ENCODE data around the gene ITGB7. TPM values are rescaled to one million over a fixed set of nuclear protein-coding genes. Genes with fewer than 3 reads are reported as not detected.

ITGB7 gene
- total RNA-seq, 1 donor from 2014 or later, result 33.4 TPM

DNA sequence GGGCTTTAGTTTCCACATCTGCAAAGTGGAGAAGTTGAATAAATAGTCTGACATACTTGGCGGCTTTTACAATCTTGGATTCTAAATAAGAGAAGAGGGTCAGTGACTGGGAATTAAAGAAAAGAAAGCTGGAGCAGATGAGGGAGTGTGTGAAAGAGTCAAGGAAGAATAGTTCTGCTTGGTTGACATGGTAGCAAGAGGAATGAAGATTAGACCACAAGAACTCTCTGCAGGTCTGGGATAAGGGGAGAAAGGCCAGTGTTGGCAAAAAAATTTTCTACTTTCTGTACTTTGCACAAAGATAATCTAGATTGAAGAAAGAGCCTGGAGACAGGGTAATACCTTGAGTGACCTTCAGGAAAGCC, 5.9 kb downstream of the ITGB7 start:
- ATAC-seq (no peak), DNase-seq (ENCODE audit: low spot score) (no peak)
- intact Hi-C loops (cut with DNase I), result no loop called here

DNA sequence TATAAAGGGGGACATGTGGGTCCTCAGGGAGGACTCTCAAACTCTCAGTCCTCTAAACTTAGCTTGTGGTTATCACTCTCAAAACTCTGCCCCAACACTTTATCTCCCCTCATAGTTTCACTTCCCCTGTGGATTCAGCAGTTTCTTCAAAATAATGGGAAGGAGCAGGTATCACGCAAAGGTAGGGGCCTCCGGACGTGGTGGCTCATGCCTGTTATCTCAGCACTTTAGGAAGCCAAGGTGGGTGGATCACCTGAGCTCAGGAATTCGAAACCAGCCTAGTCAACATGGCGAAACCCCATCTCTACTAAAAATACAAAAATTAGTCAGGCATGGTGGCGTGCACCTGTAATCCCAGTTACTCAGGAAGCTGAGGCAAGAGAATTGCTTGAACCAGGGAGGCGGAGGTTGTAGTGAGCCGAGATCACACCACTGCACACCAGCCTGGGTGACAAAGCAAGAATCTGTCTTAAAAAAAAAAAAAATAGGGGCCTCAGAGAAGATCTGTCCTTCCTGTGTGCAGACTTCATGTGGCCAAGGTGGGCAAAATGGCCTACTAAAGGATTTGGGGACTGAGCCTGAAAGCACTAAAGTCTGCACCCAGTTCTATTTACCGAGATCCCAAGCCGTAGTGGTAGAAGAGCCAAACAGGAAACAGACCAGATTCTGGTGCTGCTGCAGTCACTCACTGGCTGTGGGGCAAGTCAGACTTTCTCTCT, 6.4 kb downstream of the ITGB7 start:
- no peak for DNase-seq (ENCODE audit: low spot score)

DNA sequence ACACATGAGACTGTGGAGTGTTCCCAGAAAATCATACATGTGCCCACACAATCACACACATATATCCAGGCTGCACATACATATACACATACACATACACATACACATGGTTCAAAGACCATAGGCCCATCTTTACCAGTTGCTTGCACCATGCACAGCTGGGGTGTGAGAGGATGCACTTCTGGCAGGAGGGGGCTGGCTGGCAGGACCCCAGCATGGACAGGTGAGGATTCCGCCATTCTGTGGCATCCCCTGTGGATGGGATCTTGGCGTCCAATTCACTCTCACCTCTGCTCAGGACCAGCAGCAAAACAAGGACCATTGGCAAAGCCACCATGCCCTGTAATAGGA, 7.0 kb downstream of the ITGB7 start:
- intact Hi-C loops (cut with DNase I), result no loop called here
- ATAC-seq (no peak), DNase-seq (ENCODE audit: low spot score) (no peak)

More for the DNA sequence above, 6.4 kb downstream of the ITGB7 start:
- intact Hi-C loops (cut with DNase I), result no loop called here
- no peak for ATAC-seq

DNA sequence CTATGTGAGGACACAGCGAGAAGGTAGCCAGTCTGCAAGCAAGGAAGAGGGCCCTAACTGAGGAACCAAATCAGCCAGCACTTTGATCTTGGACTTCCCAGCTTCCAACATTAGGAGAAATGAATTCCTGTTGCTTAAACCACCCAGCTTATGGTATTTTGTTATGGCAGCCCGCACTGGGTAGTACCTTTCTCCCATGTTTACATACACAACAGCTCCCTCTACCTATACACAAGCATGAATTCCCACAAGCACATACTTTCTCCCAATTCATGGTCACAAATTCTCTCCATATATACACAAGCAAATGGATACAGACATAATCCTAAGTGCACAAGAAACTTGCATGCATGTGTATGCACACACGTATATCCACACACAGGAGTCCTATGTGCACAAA, 7.4 kb downstream of the ITGB7 start:
- DNase-seq (ENCODE audit: low spot score) (no peak), ATAC-seq (no peak)
- intact Hi-C loops (cut with DNase I), result loop anchor here (5.0 to 10.0 kb wide), 2 partner anchors 37 to 135 kb away; no protein-coding TSS in a partner anchor

DNA sequence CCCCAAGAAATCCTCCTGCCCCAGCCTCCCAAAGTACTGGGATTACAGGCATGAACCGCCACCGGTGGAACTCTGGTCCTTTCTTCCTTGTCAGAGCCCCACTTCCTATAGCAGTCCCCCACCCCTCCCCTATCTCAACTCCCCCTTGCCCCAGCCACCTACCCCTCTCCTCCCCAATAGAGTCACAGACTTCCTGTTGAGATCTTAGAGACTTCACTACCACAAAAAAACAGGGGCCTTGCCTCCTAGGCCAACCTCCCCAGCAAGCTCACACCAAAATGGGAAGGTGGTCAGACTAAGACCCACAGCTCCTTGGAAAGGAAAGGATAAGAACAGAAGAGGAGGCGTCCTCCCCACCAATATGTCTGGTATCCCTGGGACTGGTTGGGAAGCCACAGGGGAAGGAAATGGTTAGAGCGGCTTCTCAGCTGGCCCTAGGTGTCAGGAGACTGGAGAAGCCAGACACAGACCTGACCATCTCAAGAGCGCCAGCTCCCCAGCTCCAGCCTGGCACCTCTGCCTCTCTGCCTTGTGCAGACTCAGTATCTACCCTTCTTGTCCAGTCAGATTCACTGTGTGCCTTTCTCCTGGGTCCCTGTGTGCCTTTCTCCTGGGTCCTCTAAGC, 8.5 kb downstream of the ITGB7 start:
- DNase-seq (ENCODE audit: low spot score), result no peak
- intact Hi-C loops (cut with DNase I), result loop anchor here (5.0 to 10.0 kb wide), 2 partner anchors 36 to 134 kb away; no protein-coding TSS in a partner anchor
- ATAC-seq, result no peak

DNA sequence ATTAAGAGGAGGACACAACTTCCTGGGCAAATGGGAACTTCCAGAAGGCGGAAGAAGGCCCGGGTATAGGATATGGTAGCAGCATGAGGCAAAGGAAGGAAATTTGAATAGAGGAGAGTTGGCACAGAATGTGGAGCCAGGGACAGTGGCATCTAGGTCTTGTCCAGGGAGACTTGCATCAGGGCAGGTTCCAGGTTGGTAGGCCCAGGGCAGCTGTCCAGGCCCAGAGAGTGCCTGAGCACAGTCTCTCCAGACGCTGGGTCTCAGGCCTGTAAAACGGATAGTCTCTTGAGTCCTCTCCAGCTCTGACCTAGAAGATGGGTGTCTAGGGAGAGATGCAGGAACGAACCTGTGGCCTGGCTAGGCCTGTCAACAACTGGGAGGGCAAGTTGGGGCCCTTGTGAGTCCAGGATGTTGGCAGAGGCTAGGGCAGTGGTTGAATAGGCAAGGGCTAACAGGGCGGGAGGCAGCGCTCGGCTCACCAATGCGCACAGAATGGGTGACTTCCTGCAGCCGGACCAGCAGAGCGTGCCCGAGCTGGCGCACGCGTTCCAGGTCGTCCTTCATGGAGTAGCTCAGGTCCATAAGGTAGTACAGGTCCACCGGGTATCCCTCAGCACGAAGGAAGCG, 9.9 kb downstream of the ITGB7 start:
- ATAC-seq (peak; percentile 23), DNase-seq (ENCODE audit: low spot score) (no peak)
- intact Hi-C loops (cut with DNase I), result loop anchor here (5.0 to 10.0 kb wide), 2 partner anchors 35 to 132 kb away; no protein-coding TSS in a partner anchor

DNA sequence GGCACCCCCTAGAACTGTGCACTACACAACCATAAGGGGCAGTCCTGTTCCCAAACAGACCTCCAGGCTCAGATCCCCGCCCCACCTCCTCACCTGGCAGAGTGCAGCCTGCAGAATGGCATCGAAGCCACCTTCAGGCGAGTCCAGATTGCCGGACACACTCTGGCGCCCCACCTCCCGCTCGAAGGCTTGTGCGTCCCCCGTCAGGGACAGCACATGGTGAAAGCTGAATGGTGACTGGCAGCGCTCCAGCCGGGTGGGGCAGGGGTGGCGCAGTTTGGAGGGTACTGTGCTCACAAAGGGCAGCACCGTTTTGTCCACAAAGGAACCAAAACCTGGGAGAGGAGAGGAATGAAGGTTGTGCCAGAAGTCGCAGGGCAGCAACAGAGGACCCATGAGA, 10.6 kb downstream of the ITGB7 start:
- intact Hi-C loops (cut with DNase I), result loop anchor here (5.0 to 10.0 kb wide), 2 partner anchors 34 to 132 kb away; no protein-coding TSS in a partner anchor
- DNase-seq (ENCODE audit: low spot score) (no peak), ATAC-seq (no peak)

DNA sequence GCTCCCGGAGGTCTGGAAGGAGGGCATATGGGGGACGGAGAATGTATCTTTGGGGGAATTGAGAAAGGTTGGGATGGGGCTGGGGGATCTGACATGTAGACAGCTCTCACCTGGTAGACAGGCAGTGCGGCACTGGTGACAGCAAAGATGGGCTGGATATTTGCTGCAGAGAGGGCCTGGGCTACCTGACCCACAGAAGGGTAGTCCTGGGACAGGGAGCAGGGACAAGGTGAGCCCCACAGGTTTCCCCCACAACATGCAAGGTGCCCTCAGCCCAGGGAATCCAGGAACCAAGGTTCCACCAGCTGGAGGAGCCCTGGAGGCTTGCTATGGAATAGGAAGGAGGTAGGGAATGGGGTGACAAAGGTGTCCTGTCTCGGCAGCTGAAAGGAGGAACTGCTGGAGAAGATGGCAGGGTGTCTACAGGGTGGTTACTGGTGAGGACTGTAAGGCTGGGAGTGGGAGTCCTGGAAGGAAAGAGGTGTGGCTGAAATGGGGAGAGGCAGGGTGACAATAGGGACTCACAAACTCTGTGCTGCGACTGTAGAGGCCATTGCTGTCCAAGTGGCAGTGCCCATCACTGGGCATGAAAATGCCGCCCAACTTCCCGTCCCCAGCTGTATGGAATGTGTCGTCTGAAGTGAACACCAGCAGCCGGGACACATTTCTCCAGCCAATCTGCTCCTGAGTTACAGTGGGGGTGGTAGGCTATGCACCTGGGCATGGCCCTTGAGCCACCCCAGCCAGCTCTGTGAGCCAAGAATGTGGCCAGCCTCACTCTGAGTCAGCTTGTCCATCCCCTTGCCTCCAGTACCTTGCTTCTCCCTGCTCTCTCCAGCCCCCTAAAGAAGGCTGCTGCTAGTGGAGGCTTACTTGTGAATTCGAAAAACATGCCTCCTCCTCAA, 11.3 kb downstream of the ITGB7 start:
- ATAC-seq, result no peak
- intact Hi-C loops (cut with DNase I), result loop anchor here (5.0 to 10.0 kb wide), 2 partner anchors 33 to 131 kb away; no protein-coding TSS in a partner anchor
- no peak for DNase-seq (ENCODE audit: low spot score)

DNA sequence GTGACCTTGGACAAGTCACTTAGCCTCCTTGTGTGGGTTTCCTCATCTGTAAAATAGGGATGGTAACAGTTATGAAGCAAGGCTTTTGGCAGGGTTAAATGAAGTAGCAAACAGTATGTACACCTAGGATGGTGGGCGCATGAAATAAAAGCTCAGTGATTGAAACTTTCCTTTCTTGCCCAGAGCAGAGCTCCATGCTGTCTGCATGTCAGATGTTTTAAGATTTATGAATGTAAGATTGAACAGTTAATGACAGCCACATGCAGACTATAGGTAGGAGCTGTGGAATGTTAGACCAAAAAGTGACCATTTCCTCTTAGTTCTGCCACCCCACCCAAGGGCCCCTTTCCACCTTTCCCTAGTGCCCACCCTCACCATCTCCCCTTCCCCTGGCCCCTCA, 12.1 kb downstream of the ITGB7 start:
- no peak for ATAC-seq
- no peak for DNase-seq (ENCODE audit: low spot score)
- intact Hi-C loops (cut with DNase I), result loop anchor here (5.0 to 10.0 kb wide), 2 partner anchors 33 to 130 kb away; no protein-coding TSS in a partner anchor

DNA sequence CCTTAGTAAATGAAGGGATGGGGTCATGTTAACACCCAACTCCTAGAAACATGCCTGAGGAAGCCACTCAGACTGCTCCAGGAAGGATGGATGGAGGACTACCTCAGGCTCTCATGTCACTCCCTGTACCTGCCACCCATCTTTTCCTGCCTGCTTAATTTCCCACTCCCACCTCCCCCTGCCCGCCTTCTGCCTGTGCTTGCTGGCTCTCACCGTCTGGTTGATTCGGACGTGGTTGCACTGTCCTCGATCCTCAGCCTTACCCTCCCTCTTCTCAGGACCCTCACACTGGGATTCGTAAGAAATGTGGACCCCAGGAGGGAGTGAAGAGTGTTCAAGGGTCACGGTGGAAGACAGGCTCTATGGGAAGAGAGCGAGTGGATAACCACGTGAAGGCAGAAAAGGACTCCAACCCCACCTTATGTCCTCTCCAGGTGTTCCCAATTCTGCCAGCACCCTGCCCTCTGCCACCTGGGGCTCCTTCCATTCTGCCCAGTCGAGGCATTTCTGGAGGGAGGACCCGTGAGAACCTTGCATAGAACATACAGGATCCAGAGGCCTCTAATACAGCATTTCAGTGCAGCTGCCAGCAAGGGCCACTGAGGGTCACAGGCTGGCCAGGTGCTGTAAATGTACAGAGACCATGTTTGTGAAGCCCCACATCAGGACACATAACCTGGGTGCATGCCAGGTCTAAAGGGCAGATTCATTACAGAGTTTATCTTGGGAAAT, 12.9 kb downstream of the ITGB7 start:
- DNase-seq (ENCODE audit: low spot score) (no peak), ATAC-seq (no peak)
- intact Hi-C loops (cut with DNase I), result loop anchor here (10.0 kb wide), 1 partner anchor 129 kb away; no protein-coding TSS in a partner anchor

DNA sequence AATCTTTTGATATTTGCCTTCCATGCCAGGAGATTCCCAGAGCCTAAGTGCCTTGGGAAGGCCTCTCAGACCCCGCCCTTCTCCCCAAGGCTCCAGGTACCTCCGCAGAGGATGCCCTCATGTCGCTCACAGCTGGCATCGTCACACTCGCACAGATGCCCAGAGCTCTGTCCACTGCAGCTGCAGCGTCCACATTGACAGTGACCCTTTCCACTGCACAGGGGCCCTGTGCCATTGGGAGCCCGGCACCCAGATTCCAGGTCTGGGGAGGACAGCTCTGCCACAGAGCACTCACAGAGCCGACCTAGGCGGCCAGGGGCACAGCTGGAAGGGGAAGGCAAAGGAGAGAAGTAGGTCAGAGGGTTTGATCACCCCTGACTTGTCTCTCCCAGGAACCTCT, 14.0 kb downstream of the ITGB7 start:
- DNase-seq (ENCODE audit: low spot score), result no peak
- intact Hi-C loops (cut with DNase I), result loop anchor here (10.0 kb wide), 1 partner anchor 128 kb away; no protein-coding TSS in a partner anchor
- no peak for ATAC-seq

DNA sequence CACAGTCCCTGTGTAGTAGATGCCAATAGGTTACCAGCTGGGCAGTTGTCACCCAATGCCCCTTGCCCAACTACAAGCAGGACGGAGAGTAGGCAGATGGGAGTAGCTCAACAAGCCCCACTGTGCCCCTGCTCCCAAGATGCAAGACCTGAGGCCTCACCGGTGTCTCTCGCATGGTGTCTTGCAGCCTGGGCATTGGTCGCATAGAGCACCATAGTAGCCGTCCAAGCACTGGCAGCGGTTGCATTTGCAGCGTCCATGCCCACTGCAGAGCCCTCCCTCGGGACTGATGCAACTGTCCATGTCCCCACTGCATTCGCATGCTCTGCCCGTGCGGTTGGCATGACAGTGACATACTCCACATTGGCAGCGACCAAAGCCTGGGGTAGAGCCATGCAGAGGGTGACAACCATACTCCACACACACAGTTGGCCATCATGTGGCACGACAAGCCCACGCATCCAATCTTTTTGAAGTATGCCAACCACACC, 14.5 kb downstream of the ITGB7 start:
- DNase-seq (ENCODE audit: low spot score) (no peak), ATAC-seq (no peak)
- intact Hi-C loops (cut with DNase I), result loop anchor here (10.0 kb wide), 1 partner anchor 128 kb away; no protein-coding TSS in a partner anchor

DNA sequence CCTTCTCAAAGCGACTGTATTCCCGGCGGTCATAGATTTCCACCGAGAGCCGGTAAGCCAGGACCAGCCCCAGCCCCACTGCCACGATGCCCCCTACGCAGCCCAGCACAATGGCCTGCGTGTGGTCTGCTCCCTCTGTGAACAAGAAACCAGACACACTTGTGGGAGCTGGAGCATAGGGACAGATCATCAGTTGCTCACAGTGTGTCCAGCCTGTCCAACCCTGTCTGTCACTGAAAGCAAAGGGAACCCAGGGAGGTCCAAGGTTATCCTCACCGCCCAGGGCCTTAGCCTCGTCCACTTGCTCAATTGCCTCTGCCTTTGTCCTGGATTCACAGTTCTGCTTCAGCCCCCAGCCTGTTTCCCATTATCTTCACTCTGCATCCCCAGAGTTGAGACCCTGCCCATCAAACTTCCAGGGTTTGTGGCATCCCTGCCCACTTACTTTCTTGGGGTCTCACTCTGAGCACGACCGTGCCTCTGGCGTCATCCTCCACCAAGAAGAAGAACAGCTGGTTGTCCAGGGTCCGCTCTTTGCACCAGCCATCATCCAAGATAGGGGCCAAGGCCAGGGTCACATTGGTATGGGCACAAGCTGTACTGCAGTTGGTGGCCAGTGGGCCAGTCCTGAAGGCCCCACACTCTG, 15.0 kb downstream of the ITGB7 start:
- intact Hi-C loops (cut with DNase I), result loop anchor here (10.0 kb wide), 1 partner anchor 127 kb away; no protein-coding TSS in a partner anchor
- ATAC-seq (no peak), DNase-seq (ENCODE audit: low spot score) (no peak)

DNA sequence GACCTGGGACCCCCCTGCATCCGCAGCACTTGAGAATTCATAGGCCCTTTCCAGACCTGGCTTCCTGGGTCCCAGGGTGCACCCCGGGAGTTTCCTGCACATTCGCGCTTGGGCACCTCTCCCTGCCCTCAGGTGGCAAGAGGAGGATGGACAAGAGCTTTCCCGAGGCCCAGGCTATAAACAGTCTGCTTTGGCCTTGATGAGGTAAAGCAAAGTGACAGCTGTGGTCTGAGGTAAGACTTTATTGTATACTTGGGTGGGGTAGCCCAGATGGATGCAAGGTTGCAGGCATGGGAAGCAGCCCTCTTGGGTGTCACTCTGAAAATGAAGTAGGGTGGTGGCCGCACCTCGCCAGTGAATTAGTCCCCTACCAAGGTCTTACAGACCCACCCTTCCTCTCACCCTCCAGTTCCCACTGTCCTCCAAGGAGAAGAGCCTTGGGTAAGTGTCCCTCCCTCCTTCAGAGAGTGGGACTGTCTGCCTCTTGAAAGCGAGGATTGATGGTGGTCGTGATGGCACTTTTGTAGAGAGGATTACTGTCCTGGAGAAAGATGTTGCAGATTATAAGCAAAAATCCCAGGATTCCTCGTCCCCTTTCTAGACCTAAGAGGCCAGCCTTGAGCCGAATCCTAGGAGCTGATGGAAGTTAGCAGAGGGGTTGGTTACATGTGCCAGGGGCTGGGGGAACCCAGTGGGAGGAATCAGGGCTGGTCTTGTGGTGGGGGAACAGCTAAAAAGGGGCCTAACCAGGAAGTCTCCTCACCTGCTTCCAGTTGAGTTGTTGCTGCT, 15.8 kb downstream of the ITGB7 start:
- DNase-seq (ENCODE audit: low spot score) (no peak), ATAC-seq (no peak)
- intact Hi-C loops (cut with DNase I), result loop anchor here (10.0 kb wide), 1 partner anchor 126 kb away; no protein-coding TSS in a partner anchor

DNA sequence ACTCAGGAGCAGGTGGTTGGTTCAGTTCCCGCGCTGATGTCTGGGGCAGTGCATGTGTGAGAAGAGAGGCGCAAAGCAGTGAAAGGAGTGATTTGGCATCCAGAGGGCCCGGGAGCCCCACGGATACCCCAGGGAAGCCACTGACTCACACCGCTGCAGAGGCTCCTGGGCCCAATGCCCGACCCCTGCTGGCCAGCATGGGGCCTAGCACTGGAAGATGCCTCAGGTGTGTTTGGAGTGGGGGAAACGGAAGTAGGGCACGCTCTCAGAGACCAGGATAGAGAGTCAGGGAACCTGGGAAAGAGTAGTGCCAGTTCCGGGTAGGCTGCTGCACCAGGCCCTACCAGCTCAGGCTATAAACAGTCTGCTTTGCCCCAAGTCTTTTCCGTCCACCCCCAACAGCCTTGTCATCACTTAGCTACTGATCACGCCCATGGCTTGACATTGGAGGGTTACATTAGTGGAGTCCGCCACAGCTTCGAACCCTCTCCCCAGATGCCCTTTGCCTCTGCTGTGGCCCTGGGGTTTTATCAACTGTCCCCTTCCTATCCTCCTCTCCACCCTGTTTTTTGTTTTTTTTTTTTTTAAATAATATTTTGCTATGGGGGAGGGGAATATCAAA, 16.8 kb downstream of the ITGB7 start:
- DNase-seq (ENCODE audit: low spot score) (no peak), ATAC-seq (peak; percentile 87)
- intact Hi-C loops (cut with DNase I), result loop anchor here (10.0 kb wide), 1 partner anchor 125 kb away; no protein-coding TSS in a partner anchor

All from sciatic nerve (tissue), 2 donors.